H54 (cell line): ENCODE data around the gene TOPBP1.

Experiments
- DNase-seq: peaks from one replicate; pipeline ENCODE4 v3.0.0; 2011; ENCODE audit warnings: low spot score, mixed read lengths; ENCODE audit not compliant: insufficient read length
- FAIRE-seq: peaks from 3 replicates; lab custom pipeline; 2011; peaks lifted over from hg19 to GRCh38; lab: Jason Lieb, UNC
- POLR2A ChIP-seq: IDR thresholded peaks from 2 replicates; pipeline ENCODE4 v1.6.1; 2011; ENCODE audit warnings: low read depth, mild to moderate bottlenecking, low read length

Gene TOPBP1

DNA sequence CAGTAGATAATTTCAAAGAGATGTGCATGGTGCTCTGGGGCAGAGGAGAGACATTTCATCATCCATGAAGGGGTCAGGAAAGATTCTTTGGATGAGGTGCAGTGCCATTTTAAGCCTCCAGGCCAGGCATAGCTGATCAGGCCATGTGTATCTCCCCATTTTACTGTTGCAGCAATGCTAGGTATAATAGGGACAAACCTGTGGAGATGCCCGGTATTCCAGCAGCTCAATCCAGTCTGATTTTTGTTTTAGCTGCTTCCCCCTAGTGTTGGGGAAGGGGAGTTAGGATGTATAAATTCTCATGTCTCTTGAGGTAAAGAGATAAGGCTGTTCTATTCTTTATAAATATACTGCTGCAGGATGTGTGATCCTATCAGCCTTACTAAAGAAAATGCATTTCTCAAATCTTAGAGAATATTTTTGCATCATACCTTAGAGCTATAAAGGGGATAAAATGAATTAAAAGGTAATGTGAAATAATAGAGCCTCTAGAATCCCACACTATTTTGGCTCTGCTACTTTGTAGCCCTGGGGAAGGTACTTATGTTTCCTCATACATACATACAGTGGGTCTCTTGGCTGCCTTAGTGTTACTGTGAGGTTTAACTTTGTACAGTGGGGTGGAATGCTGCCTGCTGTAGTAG is 83.1 kb downstream of the TOPBP1 start:
- FAIRE-seq (no peak), DNase-seq (no peak)
- no peak for TF ChIP-seq POLR2A

DNA sequence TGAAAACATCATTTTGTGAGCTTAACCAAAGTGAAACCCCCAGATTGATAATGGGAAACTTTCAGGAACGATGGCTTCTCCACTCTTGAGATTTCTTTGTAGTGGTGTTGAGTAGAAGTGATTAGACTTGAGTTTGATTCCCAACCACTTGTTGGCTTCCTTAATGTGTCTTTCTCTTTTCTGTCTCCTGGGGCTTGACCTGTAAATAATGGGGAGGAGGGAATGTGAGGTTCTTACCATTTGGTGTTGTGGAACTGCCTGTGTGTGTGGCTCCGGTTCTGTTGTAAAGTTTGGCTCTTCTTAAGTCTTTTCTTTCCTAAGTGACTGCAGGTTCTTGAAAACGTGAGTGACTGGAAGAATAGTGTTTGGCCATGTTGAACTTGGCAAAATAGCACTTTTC is 85.6 kb downstream of the TOPBP1 start:
- no peak for DNase-seq
- FAIRE-seq: no peak
- no peak for TF ChIP-seq POLR2A

GRCh38 chr3:133575086-133575485 is 86.7 kb downstream of the TOPBP1 start:
- DNase-seq: no peak
- no peak for FAIRE-seq
- TF ChIP-seq POLR2A: no peak

- peak; percentile 42 for TF ChIP-seq POLR2A
- no peak for FAIRE-seq
- no peak for DNase-seq
Observed at GRCh38 chr3:133574260-133574881, 87.4 kb downstream of the TOPBP1 start.

DNA sequence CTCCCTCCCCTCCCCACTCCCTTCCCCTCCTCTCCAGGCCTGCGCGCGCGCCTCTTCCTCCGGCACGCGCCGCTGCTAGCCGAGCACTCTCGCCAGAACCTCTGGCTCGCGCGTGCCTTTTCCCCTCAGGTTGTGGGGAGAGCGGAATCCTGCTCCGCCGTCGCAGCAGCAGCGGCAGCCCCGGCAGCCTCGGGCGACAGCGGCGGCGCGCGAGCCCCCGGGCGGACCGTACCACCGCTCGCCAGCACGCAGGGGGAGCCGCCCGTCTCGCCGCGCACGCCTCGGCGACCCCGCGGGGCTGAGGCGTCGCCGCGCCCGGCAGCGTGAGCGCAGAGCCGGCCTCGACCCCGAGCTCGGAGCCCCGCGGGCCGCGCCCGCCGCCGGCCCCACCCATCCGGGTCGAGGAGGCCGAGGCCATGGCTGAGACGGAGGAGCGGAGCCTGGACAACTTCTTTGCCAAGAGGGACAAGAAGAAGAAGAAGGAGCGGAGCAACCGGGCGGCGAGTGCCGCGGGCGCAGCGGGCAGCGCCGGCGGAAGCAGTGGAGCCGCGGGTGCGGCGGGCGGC is 88.0 kb downstream of the TOPBP1 start, which contains the start of gene CDV3:
TSS of gene CDV3 (plus strand) at position 58 of the 566 bp plus-strand sequence. CDS start at position 417, 359 bp downstream.
- FAIRE-seq (no peak), DNase-seq (no peak)
- TF ChIP-seq POLR2A: peak; percentile 95

GRCh38 chr3:133573054-133573628 is 88.6 kb downstream of the TOPBP1 start:
- DNase-seq (peak; percentile 68), FAIRE-seq (peak; percentile 95)
- peak; percentile 59 for TF ChIP-seq POLR2A

DNA sequence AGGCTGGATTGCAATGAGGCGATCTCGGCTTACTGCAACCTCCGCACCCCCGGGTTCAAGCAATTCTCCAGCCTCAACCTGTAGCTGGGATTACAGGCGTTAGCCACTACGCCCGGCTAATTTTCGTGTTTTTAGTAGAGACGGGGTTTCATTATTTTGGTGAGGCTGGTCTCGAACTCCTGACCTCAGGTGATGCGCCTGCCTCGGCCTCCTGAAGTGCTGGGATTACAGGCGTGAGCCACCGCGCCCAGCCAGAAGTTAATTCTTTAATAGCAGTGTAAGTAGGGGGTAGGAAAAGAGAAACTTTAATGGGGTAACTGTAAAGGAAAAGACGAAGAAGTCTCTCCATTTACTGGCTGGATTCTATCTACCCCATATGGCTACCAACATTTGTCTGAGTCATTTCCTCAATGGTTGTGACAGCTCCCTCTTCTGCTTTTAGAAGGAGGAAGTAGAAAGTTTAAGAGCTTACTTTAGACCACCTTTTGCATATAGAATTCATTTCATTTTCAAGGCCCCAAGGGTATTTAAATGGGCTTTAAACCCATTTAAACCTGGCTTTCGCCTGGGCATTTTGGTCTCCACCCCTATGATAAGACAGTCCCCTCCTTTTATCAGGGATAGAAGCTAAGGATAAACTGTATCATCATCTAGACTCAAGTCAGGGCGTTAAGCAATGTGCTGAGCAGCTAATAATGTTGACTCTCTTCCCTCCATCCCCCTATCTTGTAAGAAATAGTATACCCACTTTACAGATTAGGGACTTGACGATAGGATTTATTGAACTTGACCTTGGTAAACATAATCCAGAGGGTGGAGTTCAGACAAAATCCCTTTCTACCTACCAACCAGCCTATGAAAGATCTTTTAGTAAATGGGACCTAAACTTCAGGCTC is 89.3 kb downstream of the TOPBP1 start:
- no peak for DNase-seq
- no peak for TF ChIP-seq POLR2A
- FAIRE-seq: no peak

GRCh38 chr3:133570937-133571320 is 90.8 kb downstream of the TOPBP1 start:
- no peak for FAIRE-seq
- no peak for DNase-seq
- TF ChIP-seq POLR2A: no peak

DNA sequence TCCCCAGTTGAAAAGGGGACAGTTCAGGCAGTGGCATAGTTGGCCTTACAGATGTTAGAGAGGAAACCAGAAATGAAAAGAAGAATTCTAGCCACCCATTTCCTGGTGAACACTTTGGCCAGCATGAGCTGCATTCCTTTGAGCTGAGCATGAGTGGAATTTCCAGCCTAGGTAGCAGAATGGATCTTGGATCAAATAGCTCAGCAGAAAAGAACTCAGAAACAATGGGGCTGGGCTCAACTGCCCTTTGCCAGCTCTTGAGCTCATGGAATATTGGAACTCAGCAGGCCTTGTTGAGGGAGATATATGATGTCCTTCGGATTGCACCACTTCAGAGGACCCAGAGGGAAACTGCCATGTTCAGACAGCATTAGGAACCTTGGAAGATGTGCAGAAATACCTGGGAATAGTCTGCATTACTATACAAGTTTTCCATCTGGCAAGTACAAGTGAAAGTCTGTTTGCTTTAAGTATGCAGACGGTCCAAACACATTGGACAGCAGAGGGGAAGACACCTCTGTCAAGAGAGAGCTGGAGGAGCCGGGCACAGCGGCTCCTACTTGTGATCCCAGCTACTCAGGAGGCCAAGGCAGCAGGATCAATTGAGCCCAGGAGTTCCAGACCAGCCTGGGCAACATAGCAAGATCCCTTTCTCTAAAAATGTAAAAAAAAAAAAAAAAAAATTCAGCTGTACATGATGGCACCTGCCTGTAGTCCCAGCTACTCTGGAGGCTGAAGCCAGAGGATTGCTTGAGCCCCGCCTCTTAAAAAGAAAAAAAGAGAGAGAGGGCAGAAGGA is 91.4 kb downstream of the TOPBP1 start:
- DNase-seq (no peak), FAIRE-seq (no peak)
- no peak for TF ChIP-seq POLR2A

- FAIRE-seq: peak; percentile 84
- peak; percentile 57 for DNase-seq
- no peak for TF ChIP-seq POLR2A
Observed at GRCh38 chr3:133568294-133569014, 93.3 kb downstream of the TOPBP1 start.

- no peak for DNase-seq
- no peak for TF ChIP-seq POLR2A
- FAIRE-seq: no peak
Observed at GRCh38 chr3:133563816-133564215, 97.9 kb downstream of the TOPBP1 start.

DNA sequence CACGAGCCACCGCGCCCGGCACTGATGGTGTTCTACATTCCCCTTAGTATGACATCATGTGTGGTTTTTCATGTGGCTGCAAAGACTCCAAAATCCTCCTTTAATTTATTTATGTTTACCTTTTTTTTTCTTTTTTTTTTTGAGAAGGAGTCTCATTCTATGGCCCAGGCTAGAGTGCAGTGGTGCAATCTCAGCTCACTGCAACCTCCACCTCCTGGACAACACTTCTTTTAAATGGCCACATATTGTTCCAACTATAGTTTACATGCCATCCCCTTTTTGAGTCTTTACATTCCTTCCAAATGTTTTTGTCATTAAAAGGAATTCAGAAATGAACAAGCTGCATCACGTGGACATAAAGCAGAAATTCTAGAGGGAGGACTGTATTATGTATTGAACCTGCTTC is 98.6 kb downstream of the TOPBP1 start:
- FAIRE-seq: no peak
- TF ChIP-seq POLR2A: no peak

More for the DNA sequence above, 98.6 kb downstream of the TOPBP1 start:
- DNase-seq: no peak
